ENCODE data around the gene TMEM100.

TMEM100 gene

GRCh38 chr17:55722742-55723487 lies at the start of gene TMEM100:
TSS of gene TMEM100 (minus strand) at chr17:55722864. CDS start at chr17:55721070, 1,794 bp downstream.
- peak; percentile 73 for DNase-seq (ENCODE audit: low read depth)

- DNase-seq (ENCODE audit: low read depth): no peak
These were observed 49.4 kb upstream of the TMEM100 start for GRCh38 chr17:55772086-55772485.

- peak; percentile 64 for DNase-seq (ENCODE audit: low read depth)
These were observed 47.7 kb upstream of the TMEM100 start for GRCh38 chr17:55770196-55770870.

GRCh38 chr17:55769625-55770000 lies 46.9 kb upstream of the TMEM100 start:
- peak; percentile 83 for DNase-seq (ENCODE audit: low read depth)

GRCh38 chr17:55768936-55769624 lies 46.4 kb upstream of the TMEM100 start:
- peak; percentile 6 for DNase-seq (ENCODE audit: low read depth)

- no peak for DNase-seq (ENCODE audit: low read depth)
These were observed 42.8 kb upstream of the TMEM100 start for GRCh38 chr17:55765472-55765871.

- DNase-seq (ENCODE audit: low read depth): no peak
These were observed 41.9 kb upstream of the TMEM100 start for GRCh38 chr17:55764610-55765009.

- peak; percentile 37 for DNase-seq (ENCODE audit: low read depth)
These were observed 41.2 kb upstream of the TMEM100 start for GRCh38 chr17:55763856-55764255.

GRCh38 chr17:55762086-55762858 lies 39.6 kb upstream of the TMEM100 start:
- DNase-seq (ENCODE audit: low read depth): no peak

- no peak for DNase-seq (ENCODE audit: low read depth)
These were observed 38.1 kb upstream of the TMEM100 start for GRCh38 chr17:55760643-55761355.

- DNase-seq (ENCODE audit: low read depth): no peak
These were observed 35.5 kb upstream of the TMEM100 start for GRCh38 chr17:55758171-55758570.

- DNase-seq (ENCODE audit: low read depth): no peak
These were observed 35.0 kb upstream of the TMEM100 start for GRCh38 chr17:55757659-55758058.

GRCh38 chr17:55756689-55757088 lies 34.0 kb upstream of the TMEM100 start:
- no peak for DNase-seq (ENCODE audit: low read depth)

GRCh38 chr17:55751720-55752250 lies 29.1 kb upstream of the TMEM100 start:
- no peak for DNase-seq (ENCODE audit: low read depth)

- DNase-seq (ENCODE audit: low read depth): peak; percentile 89
These were observed 28.3 kb upstream of the TMEM100 start, which contains the start of gene PCTP for GRCh38 chr17:55750750-55751657. TSS of gene PCTP (plus strand) at chr17:55751051. CDS start at chr17:55751104, 53 bp downstream.

- DNase-seq (ENCODE audit: low read depth): no peak
These were observed 27.3 kb upstream of the TMEM100 start for GRCh38 chr17:55749985-55750384.

GRCh38 chr17:55748841-55749240 lies 26.2 kb upstream of the TMEM100 start:
- no peak for DNase-seq (ENCODE audit: low read depth)

- DNase-seq (ENCODE audit: low read depth): no peak
These were observed 24.5 kb upstream of the TMEM100 start for GRCh38 chr17:55747209-55747608.

GRCh38 chr17:55746466-55746865 lies 23.8 kb upstream of the TMEM100 start:
- no peak for DNase-seq (ENCODE audit: low read depth)

GRCh38 chr17:55745258-55745657 lies 22.6 kb upstream of the TMEM100 start:
- no peak for DNase-seq (ENCODE audit: low read depth)
